HG03159 (cell line): ENCODE data around the gene NCR2.

Experiments
- ATAC-seq: cut with Tn5 transposase; IDR thresholded peaks from one replicate; pipeline ENCODE4 v1.9.1; 2021; ENCODE audit warnings: mild to moderate bottlenecking, moderate library complexity; ENCODE audit not compliant: unreplicated experiment

NCR2 gene

GRCh38 chr6:41327177-41327576, 8.2 kb upstream of the NCR2 start:
- no peak for ATAC-seq

GRCh38 chr6:41331401-41332150, 3.8 kb upstream of the NCR2 start:
- no peak for ATAC-seq

- ATAC-seq: no peak
Measured at GRCh38 chr6:41332241-41332640, 3.2 kb upstream of the NCR2 start.

- ATAC-seq: peak; percentile 3
Measured at GRCh38 chr6:41332842-41333736, 2.3 kb upstream of the NCR2 start.

- ATAC-seq: no peak
Measured at GRCh38 chr6:41334482-41335040, 847 bp upstream of the NCR2 start.

GRCh38 chr6:41335943-41336342, 535 bp downstream of the NCR2 start:
- no peak for ATAC-seq

- no peak for ATAC-seq
Measured at GRCh38 chr6:41336824-41337223, 1.4 kb downstream of the NCR2 start.

GRCh38 chr6:41337709-41338108, 2.3 kb downstream of the NCR2 start:
- no peak for ATAC-seq

GRCh38 chr6:41338659-41339058, 3.3 kb downstream of the NCR2 start:
- no peak for ATAC-seq

- no peak for ATAC-seq
Measured at GRCh38 chr6:41341580-41341979, 6.2 kb downstream of the NCR2 start.

GRCh38 chr6:41342241-41342640, 6.8 kb downstream of the NCR2 start:
- ATAC-seq: no peak

- no peak for ATAC-seq
Measured at GRCh38 chr6:41343641-41344187, 8.3 kb downstream of the NCR2 start.

- ATAC-seq: no peak
Measured at GRCh38 chr6:41344876-41345275, 9.5 kb downstream of the NCR2 start.

GRCh38 chr6:41345901-41346300, 10.5 kb downstream of the NCR2 start:
- ATAC-seq: no peak

- no peak for ATAC-seq
Measured at GRCh38 chr6:41346441-41346840, 11.0 kb downstream of the NCR2 start.

GRCh38 chr6:41347378-41348050, 12.1 kb downstream of the NCR2 start:
- ATAC-seq: no peak

GRCh38 chr6:41348934-41349333, 13.5 kb downstream of the NCR2 start:
- no peak for ATAC-seq

- no peak for ATAC-seq
Measured at GRCh38 chr6:41352396-41352795, 17.0 kb downstream of the NCR2 start.

- no peak for ATAC-seq
Measured at GRCh38 chr6:41352907-41353306, 17.5 kb downstream of the NCR2 start.

GRCh38 chr6:41353333-41353732, 17.9 kb downstream of the NCR2 start:
- ATAC-seq: no peak

GRCh38 chr6:41355952-41356351, 20.5 kb downstream of the NCR2 start:
- no peak for ATAC-seq
